Measurements from ENCODE around the gene GPX4.

DNA sequence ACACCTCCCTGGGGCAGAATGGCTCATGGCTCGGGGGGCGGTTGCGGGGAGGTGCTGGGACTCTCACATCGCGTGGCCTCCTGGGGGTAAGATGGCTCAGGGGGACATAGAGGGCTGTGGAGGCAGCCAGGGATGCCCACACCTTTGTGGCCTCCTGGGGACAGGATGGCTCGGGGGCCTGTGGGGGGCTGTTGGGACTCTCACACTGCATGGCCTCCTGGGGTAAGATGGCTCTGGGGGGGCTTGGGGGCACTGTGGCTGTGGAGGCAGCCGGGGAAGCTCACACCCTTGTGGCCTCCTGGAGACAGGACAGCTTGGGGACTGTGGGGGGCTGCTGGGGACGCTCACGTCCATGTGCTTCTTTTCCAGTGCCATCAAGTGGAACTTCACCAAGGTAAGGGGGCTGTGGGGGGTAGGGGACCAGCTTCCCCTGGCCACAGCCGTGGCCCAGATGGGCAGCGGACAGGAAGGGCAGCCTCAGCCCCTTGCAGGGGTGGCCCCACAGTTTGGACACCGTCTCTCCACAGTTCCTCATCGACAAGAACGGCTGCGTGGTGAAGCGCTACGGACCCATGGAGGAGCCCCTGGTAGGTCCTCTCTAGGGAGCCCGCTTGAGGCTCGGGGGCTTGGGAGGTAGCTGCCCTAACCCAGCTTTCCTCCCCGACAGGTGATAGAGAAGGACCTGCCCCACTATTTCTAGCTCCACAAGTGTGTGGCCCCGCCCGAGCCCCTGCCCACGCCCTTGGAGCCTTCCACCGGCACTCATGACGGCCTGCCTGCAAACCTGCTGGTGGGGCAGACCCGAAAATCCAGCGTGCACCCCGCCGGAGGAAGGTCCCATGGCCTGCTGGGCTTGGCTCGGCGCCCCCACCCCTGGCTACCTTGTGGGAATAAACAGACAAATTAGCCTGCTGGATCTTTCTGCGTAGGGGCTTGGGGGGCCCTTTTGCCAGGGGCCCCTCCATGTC, 2.4 kb downstream of the GPX4 start:
- TF ChIP-seq CTCF (IDR thresholded peaks at IDR 0.05) (no peak), POLR2AphosphoS5 (IDR thresholded peaks at IDR 0.05; ENCODE audit: low read depth, low read length) (no peak), USF1 (IDR thresholded peaks at IDR 0.05; ENCODE audit: borderline replicate concordance, low read depth) (no peak), SIN3A (IDR thresholded peaks at IDR 0.05; ENCODE audit: borderline replicate concordance, low read depth, low read length) (no peak), NFIC (IDR thresholded peaks at IDR 0.05; ENCODE audit: borderline replicate concordance) (no peak), TEAD4 (IDR thresholded peaks at IDR 0.05; ENCODE audit: borderline replicate concordance, insufficient read depth) (no peak), GATA2 (CRISPR knock-in tag; IDR thresholded peaks at IDR 0.05) (no peak), NRF1 (IDR thresholded peaks at IDR 0.05; ENCODE audit: low read depth, low read length) (no peak), YY1 (IDR thresholded peaks at IDR 0.05; ENCODE audit: low read depth) (no peak), EP300 (IDR thresholded peaks at IDR 0.05; ENCODE audit: borderline replicate concordance in 1 of 2, low read depth in 1 of 2, low read length in 1 of 2) (no peak), SMC3 (IDR thresholded peaks at IDR 0.05; ENCODE audit: low read depth, low read length) (no peak), ZBTB33 (IDR thresholded peaks at IDR 0.05; ENCODE audit: borderline replicate concordance, low read depth) (no peak)
- TF ChIP-seq, protein P1, sequence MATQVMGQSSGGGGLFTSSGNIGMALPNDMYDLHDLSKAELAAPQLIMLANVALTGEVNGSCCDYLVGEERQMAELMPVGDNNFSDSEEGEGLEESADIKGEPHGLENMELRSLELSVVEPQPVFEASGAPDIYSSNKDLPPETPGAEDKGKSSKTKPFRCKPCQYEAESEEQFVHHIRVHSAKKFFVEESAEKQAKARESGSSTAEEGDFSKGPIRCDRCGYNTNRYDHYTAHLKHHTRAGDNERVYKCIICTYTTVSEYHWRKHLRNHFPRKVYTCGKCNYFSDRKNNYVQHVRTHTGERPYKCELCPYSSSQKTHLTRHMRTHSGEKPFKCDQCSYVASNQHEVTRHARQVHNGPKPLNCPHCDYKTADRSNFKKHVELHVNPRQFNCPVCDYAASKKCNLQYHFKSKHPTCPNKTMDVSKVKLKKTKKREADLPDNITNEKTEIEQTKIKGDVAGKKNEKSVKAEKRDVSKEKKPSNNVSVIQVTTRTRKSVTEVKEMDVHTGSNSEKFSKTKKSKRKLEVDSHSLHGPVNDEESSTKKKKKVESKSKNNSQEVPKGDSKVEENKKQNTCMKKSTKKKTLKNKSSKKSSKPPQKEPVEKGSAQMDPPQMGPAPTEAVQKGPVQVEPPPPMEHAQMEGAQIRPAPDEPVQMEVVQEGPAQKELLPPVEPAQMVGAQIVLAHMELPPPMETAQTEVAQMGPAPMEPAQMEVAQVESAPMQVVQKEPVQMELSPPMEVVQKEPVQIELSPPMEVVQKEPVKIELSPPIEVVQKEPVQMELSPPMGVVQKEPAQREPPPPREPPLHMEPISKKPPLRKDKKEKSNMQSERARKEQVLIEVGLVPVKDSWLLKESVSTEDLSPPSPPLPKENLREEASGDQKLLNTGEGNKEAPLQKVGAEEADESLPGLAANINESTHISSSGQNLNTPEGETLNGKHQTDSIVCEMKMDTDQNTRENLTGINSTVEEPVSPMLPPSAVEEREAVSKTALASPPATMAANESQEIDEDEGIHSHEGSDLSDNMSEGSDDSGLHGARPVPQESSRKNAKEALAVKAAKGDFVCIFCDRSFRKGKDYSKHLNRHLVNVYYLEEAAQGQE (IDR thresholded peaks at IDR 0.05; ENCODE audit: low read depth, low read length): no peak
